HEK293 (cell line): Measurements from ENCODE around the gene EBI3.
A peak's percentile ranks its signal among the peaks of the same experiment; 100 is the strongest.

Experiments
- HOXC10 ChIP-seq: sonication (generic); formaldehyde crosslinking; IDR thresholded peaks from 2 replicates; pipeline ENCODE4 v1.8.1; 2023; ENCODE audit warnings: mild to moderate bottlenecking, missing genetic modification reagents
- OSR2 ChIP-seq: fragments of 450-650 bp; formaldehyde crosslinking; IDR thresholded peaks from 2 replicates; pipeline ENCODE4 v1.5.1; 2016; ENCODE audit warnings: missing biosample characterization, missing genetic modification characterization
- PRDM1 ChIP-seq: fragments of 450-650 bp; formaldehyde crosslinking; IDR thresholded peaks from 2 replicates; pipeline ENCODE4; 2016; ENCODE audit warnings: missing biosample characterization, missing genetic modification characterization
- RBAK ChIP-seq: fragments of 450-650 bp; formaldehyde crosslinking; IDR thresholded peaks from 2 replicates; pipeline ENCODE4 v1.5.1; 2016; ENCODE audit warnings: missing biosample characterization, missing genetic modification characterization
- SETDB1 ChIP-seq: IDR thresholded peaks from one replicate; pipeline ENCODE4 v1.6.1; 2017; ENCODE audit warnings: mild to moderate bottlenecking, low read length, moderate library complexity, mixed read lengths; ENCODE audit not compliant: insufficient read length
- YY1 ChIP-seq: fragments of 450-650 bp; formaldehyde crosslinking; IDR thresholded peaks from 2 replicates; pipeline ENCODE4 v1.5.1; 2018; ENCODE audit warnings: missing biosample characterization, missing genetic modification characterization
- ZBTB17 ChIP-seq: fragments of 450-650 bp; formaldehyde crosslinking; IDR thresholded peaks from 2 replicates; pipeline ENCODE4 v1.5.1; 2016; ENCODE audit warnings: missing biosample characterization, missing genetic modification characterization
- ZFP69B ChIP-seq: fragments of 450-650 bp; formaldehyde crosslinking; IDR thresholded peaks from 2 replicates; pipeline ENCODE4 v1.5.1; 2016; ENCODE audit warnings: missing biosample characterization, missing genetic modification characterization
- ZNF148 ChIP-seq: fragments of 450-650 bp; formaldehyde crosslinking; IDR thresholded peaks from 2 replicates; pipeline ENCODE4 v1.5.0; 2017; ENCODE audit warnings: missing biosample characterization, missing genetic modification characterization, borderline replicate concordance
- ZNF169 ChIP-seq: fragments of 450-650 bp; formaldehyde crosslinking; IDR thresholded peaks from 2 replicates; pipeline ENCODE4 v1.5.1; 2016; ENCODE audit warnings: missing biosample characterization, missing genetic modification characterization
- ZNF18 ChIP-seq: fragments of 450-650 bp; formaldehyde crosslinking; IDR thresholded peaks from 2 replicates; pipeline ENCODE4 v1.5.1; 2016; ENCODE audit warnings: missing biosample characterization, missing genetic modification characterization
- ZNF239 ChIP-seq: fragments of 450-650 bp; formaldehyde crosslinking; IDR thresholded peaks from 2 replicates; pipeline ENCODE4 v1.5.1; 2016; ENCODE audit warnings: missing biosample characterization, missing genetic modification characterization
- ZNF24 ChIP-seq: fragments of 450-650 bp; formaldehyde crosslinking; IDR thresholded peaks from 2 replicates; pipeline ENCODE4 v1.5.1; 2016; ENCODE audit warnings: missing biosample characterization, missing genetic modification characterization
- ZNF26 ChIP-seq: fragments of 450-650 bp; formaldehyde crosslinking; IDR thresholded peaks from 2 replicates; pipeline ENCODE4 v1.5.1; 2016; ENCODE audit warnings: missing biosample characterization, missing genetic modification characterization
- ZNF366 ChIP-seq: fragments of 450-650 bp; formaldehyde crosslinking; conservative IDR thresholded peaks from 2 replicates; pipeline ENCODE4 v1.5.1; 2016; ENCODE audit warnings: missing biosample characterization, missing genetic modification characterization
- ZNF391 ChIP-seq: fragments of 450-650 bp; formaldehyde crosslinking; IDR thresholded peaks from 2 replicates; pipeline ENCODE4 v1.5.1; 2016; ENCODE audit warnings: low read depth, missing biosample characterization, missing genetic modification characterization, borderline replicate concordance
- ZNF426 ChIP-seq: fragments of 450-650 bp; formaldehyde crosslinking; IDR thresholded peaks from 2 replicates; pipeline ENCODE4 v1.5.1; 2017; ENCODE audit warnings: missing biosample characterization, missing genetic modification characterization, mild to moderate bottlenecking, inconsistent platforms, moderate library complexity
- ZNF433 ChIP-seq: fragments of 450-650 bp; formaldehyde crosslinking; IDR thresholded peaks from 2 replicates; pipeline ENCODE4 v1.5.1; 2016; ENCODE audit warnings: missing biosample characterization, missing genetic modification characterization, low read depth
- ZNF48 ChIP-seq: fragments of 450-650 bp; formaldehyde crosslinking; IDR thresholded peaks from 2 replicates; pipeline ENCODE4 v1.5.1; 2016; ENCODE audit warnings: missing biosample characterization, missing genetic modification characterization
- ZNF501 ChIP-seq: fragments of 450-650 bp; formaldehyde crosslinking; IDR thresholded peaks from 2 replicates; pipeline ENCODE4 v1.5.1; 2016; ENCODE audit warnings: missing biosample characterization, missing genetic modification characterization
- ZNF510 ChIP-seq: fragments of 450-650 bp; formaldehyde crosslinking; IDR thresholded peaks from 2 replicates; pipeline ENCODE4 v1.5.1; 2018; ENCODE audit warnings: mild to moderate bottlenecking, missing genetic modification characterization, missing biosample characterization; ENCODE audit not compliant: insufficient replicate concordance
- ZNF624 ChIP-seq: fragments of 450-650 bp; formaldehyde crosslinking; IDR thresholded peaks from 2 replicates; pipeline ENCODE4 v1.5.1; 2017; ENCODE audit warnings: missing biosample characterization, missing genetic modification characterization
- ZNF670 ChIP-seq: fragments of 450-650 bp; formaldehyde crosslinking; IDR thresholded peaks from 2 replicates; pipeline ENCODE4 v1.5.1; 2016; ENCODE audit warnings: missing biosample characterization, missing genetic modification characterization, low read depth
- ZNF692 ChIP-seq: fragments of 450-650 bp; formaldehyde crosslinking; IDR thresholded peaks from 2 replicates; pipeline ENCODE4 v1.5.1; 2016; ENCODE audit warnings: missing biosample characterization, missing genetic modification characterization
- ZNF701 ChIP-seq: fragments of 450-650 bp; formaldehyde crosslinking; IDR thresholded peaks from 2 replicates; pipeline ENCODE4 v1.5.1; 2016; ENCODE audit warnings: missing biosample characterization, missing genetic modification characterization
- ZNF76 ChIP-seq: fragments of 450-650 bp; formaldehyde crosslinking; IDR thresholded peaks from 2 replicates; pipeline ENCODE4; 2016; ENCODE audit warnings: low read depth, missing biosample characterization, missing genetic modification characterization, borderline replicate concordance
- ZNF768 ChIP-seq: fragments of 450-650 bp; formaldehyde crosslinking; IDR thresholded peaks from 2 replicates; pipeline ENCODE4 v1.5.1; 2018; ENCODE audit warnings: missing biosample characterization, mild to moderate bottlenecking, missing genetic modification characterization
- ZNF776 ChIP-seq: fragments of 450-650 bp; formaldehyde crosslinking; IDR thresholded peaks from 2 replicates; pipeline ENCODE4 v1.5.0; 2017; ENCODE audit warnings: missing biosample characterization, missing genetic modification characterization, borderline replicate concordance
- ZNF791 ChIP-seq: fragments of 450-650 bp; formaldehyde crosslinking; IDR thresholded peaks from 2 replicates; pipeline ENCODE4 v1.5.1; 2016; ENCODE audit warnings: missing biosample characterization, missing genetic modification characterization
- ZNF792 ChIP-seq: fragments of 450-650 bp; formaldehyde crosslinking; IDR thresholded peaks from 2 replicates; pipeline ENCODE4 v1.5.1; 2016; ENCODE audit warnings: missing biosample characterization, missing genetic modification characterization
- ZNF843 ChIP-seq: fragments of 450-650 bp; formaldehyde crosslinking; IDR thresholded peaks from 2 replicates; pipeline ENCODE4 v1.5.1; 2016; ENCODE audit warnings: missing biosample characterization, missing genetic modification characterization
- ZSCAN16 ChIP-seq: fragments of 450-650 bp; formaldehyde crosslinking; IDR thresholded peaks from 2 replicates; pipeline ENCODE4 v1.5.1; 2016; ENCODE audit warnings: missing biosample characterization, missing genetic modification characterization
- ZSCAN23 ChIP-seq: fragments of 450-650 bp; formaldehyde crosslinking; IDR thresholded peaks from 2 replicates; pipeline ENCODE4 v1.5.1; 2016; ENCODE audit warnings: missing biosample characterization, missing genetic modification characterization
- ZSCAN30 ChIP-seq: fragments of 450-650 bp; IDR thresholded peaks from 2 replicates; pipeline ENCODE4 v1.5.1; 2018; ENCODE audit warnings: missing biosample characterization, mild to moderate bottlenecking, missing genetic modification characterization, moderate library complexity
- ZXDB ChIP-seq: fragments of 450-650 bp; formaldehyde crosslinking; IDR thresholded peaks from 2 replicates; pipeline ENCODE4 v1.5.1; 2016; ENCODE audit warnings: missing biosample characterization, missing genetic modification characterization

Gene EBI3

GRCh38 chr19:4246767-4247593, 17.7 kb downstream of the EBI3 start, which contains the start of gene YJU2 (continued):
- TF ChIP-seq ZNF366 (tag by site-specific recombination) (no peak; the same call in 1 of the 2 replicates), ZSCAN30 (peak; percentile 58), ZNF76 (tag by site-specific recombination) (peak; percentile 94), ZNF48 (tag by site-specific recombination) (no peak), RBAK (tag by site-specific recombination) (no peak), ZSCAN16 (tag by site-specific recombination) (no peak), YY1 (tag by site-specific recombination) (peak; percentile 91), ZNF18 (tag by site-specific recombination) (no peak), OSR2 (tag by site-specific recombination) (peak; percentile 96), PRDM1 (tag by site-specific recombination) (no peak), ZNF501 (peak; percentile 88), ZFP69B (tag by site-specific recombination) (peak; percentile 84), ZNF24 (peak; percentile 91), ZNF843 (tag by site-specific recombination) (0 out of 2 replicates have a peak, but pooled peaks have one; percentile 17), ZNF791 (tag by site-specific recombination) (no peak), ZNF624 (tag by site-specific recombination) (no peak), HOXC10 (CRISPR knock-in tag) (no peak), ZNF169 (tag by site-specific recombination) (no peak), ZNF148 (peak; percentile 83; the same call in 1 of the 2 replicates), ZNF670 (tag by site-specific recombination) (no peak), ZNF239 (no peak), ZNF776 (tag by site-specific recombination) (no peak), ZNF433 (tag by site-specific recombination) (no peak), SETDB1 (peak; percentile 38), ZNF26 (no peak), ZBTB17 (tag by site-specific recombination) (peak; percentile 88), ZNF792 (tag by site-specific recombination) (no peak), ZNF701 (tag by site-specific recombination) (no peak), ZNF768 (tag by site-specific recombination) (no peak), ZNF391 (tag by site-specific recombination) (peak; percentile 96), ZSCAN23 (tag by site-specific recombination) (0 out of 2 replicates have a peak, but pooled peaks have one; percentile 44), ZNF426 (tag by site-specific recombination) (no peak), ZNF692 (peak; percentile 89; the same call in 1 of the 2 replicates), ZXDB (peak; percentile 97), ZNF510 (no peak)
